GM19035 (cell line): ENCODE results near the gene DSCAM.

Experiments
- ATAC-seq: cut with Tn5 transposase; IDR thresholded peaks from one replicate; pipeline ENCODE4 v1.9.1; 2021; ENCODE audit not compliant: unreplicated experiment

DSCAM gene

DNA sequence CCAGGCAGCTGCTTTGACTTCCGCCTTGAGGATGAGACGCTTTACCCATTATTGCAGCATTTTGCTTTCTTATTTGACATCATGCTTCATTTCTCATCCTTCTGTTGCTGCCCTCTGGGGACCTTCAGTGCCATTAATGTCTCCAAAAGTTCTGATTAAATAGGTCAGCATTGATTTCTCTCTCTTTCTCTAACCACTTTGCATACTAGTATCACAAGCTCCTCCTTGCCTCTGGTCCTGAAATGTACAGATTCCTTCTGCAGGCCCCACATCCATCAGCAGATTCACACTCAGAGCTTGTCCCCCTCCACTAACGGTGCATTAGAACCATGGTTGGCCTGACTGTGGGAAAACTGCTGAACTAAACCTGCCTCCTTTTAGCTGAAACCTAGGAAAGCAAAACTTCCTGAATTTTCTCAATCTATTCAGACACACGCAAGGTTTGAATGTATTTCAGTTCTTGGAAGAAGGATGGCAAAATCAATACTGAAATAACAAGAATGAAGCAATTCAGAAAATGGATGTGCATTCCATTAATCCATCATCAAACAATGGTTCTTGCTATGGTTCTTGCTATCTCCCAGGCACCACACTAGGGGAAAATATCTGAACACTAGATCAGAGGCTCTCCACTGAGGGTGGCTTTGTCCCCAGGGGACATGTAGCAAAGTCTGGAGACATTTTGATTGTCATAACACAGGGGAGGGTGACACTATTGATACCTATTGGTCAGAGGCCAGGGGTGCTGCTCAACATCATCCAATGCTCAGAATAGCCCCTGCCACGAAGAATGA is 825.2 kb downstream of the DSCAM start:
- ATAC-seq, result no peak

DNA sequence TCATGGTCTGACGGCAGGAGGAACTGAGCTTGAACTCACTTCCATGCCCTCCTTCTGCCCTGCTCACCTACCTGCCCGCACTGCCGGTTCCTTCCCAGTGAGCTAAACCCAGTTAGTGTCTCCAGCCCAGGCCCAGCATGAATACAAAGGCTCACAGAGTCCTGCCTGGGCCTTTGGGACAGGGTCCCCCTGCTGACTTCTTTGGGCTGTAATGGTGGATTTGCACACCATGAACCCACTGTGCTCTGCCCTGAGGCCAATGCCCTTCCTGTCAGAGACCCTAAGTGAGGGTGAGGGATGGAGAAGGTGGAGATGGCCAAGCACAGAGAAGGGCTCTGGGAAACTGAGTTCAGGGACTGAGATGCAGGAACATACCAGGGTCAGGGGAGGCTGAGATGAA is 826.3 kb downstream of the DSCAM start:
- ATAC-seq, result no peak

DNA sequence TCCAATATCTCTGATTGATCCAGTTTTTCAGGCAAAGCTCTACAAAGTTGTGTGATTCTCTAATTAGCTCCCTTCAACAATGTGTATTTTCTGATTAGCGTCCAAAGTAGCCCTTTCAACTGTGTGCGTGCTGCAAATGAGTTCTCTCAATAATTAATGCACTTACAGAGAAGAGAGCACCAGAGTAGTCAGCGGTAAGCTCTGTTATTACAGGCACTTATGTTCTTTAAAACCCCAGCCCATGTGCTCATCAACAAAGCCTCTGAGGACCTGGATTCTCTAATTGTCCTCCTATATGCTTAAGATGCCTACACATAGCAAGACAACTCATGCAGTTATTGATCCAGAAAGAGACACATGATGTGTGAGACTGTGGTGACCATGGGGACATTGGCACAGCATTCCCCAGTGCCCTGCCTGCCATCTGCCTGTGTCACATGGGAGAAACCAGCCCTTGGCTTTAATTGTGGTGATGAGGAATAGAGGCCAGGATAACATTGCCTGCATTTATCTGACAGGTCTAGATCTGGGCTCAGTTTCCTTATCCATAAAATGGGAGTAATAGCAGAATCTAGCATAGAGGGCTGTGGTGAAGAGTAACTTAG is 828.0 kb downstream of the DSCAM start:
- ATAC-seq, result no peak

DNA sequence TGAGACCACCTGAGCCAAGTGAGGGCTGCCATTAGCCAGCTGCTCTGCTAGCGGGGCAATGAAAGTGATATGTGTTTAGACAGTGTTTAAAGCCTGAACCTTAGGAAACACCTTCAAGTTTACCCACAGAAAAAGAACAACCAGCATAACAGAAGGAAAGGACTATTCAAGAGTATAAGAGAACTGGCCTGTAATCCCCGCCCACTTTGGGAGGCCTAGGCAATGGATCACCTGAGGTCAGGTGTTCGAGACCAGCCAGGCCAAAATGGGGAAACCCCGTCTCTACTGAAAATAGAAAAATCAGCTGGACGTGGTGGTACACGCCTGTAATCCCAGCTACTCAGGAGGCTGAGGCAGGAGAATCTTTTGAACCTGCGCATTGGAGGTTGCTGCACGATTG is 830.3 kb downstream of the DSCAM start:
- no peak for ATAC-seq

DNA sequence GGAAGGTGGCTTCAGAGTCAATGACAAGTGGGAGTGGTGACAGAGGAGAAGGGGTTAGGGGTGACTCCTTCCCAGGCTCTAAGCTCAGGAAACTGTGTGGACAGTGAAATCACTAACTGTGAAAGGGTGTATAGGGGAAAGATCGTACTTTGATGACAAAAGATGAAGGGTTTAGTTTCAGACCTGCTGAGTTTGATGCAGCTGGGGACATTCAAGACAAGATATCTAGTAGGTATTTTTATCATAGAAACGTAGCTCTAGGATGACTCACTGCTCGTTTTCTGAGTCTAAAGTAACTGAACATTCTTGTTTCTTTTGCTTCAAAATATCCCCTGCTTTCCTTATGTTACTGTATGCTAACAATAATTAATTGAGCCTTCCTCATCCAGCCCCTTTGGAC is 830.7 kb downstream of the DSCAM start:
- no peak for ATAC-seq

DNA sequence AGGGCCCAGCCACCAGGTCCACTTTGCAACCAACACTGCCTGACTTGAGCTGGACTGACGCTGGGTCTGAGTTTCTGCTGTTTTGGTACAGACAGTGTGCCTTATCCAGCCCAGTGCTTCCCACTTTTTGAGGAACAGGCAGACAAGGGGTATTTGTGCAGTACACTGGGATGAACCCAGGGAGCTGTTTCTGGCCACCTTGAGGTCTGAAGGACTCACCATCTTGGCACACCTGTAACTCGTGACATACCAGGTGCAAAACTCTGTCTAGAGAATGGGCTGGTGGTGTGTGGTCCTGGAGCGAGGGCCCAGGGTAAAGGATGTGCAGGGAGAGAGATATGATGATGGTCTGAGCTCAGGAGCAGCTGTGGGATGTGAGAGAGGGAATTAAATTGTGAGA is 831.1 kb downstream of the DSCAM start:
- no peak for ATAC-seq

DNA sequence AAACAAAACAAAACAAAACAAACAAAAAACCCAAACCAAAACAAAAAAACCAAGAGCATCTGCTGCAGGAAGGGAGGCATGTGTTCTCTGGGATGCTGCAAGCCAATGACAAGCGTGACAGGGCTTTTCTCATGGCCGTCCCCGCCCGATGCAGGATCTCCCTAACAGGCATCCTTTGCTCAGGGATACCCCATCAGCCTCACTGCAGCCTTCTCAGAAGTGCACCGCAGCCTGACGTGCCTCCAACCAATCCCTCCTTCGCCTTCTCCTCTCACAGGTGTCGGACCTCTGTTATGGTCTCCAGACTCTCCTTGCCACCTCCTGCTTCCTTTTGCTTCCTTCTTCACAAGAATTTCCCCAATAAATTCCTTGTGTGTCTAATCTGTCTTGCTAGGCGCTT is 832.6 kb downstream of the DSCAM start:
- no peak for ATAC-seq

DNA sequence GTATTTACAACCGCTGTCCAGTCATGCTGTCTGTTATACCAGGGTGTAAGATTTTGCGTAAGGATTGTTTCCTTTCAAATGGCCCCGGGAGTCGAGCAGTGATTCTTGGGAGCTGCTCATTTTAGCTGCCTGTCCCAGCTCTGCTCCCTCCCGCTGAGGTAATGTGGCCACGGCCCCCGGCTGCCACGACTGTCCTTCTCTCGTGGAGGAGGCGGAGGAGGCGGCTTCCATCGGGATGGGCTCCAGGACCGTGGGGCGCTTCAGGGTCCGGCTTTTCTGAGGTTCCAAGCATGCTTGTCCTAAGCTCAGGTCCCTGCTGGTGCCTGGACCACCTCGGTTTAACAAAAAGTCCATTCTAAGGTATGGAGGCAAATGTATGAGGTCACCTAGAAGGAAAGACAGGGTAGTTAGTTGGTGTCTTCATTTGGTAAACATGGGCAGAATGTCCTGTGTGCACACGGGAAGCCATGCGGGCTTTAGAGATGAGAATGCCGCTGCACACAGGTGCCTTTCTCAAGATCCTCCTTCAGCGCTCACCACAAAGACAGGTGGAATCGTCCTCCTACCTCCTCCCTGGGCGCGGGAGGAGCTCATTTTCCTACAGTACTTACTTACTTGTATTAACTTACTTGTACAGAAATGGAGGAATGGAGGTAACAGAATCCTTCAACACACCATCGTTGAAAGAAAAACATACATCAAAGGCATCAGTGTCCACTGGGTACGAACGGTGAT is 833.8 kb downstream of the DSCAM start:
- no peak for ATAC-seq

DNA sequence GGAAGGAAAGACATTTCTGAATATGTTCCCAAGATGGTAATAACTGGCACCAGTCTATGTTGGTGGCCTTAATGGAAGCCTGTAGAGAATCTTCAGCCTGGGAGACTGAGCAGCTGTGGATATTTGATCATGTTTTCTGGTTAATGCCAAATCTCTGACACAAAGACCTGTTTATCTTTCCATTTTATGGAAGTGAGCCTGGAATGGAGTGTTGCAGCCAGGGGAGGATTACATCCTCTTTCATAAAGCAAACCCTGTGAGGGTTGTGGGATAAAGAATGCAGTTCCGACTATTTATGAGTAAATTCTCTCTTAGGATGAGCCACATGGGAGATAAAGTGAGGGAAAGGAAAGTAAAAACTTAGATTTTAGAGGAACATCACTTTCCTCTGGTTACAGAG is 835.6 kb downstream of the DSCAM start:
- ATAC-seq, result no peak

DNA sequence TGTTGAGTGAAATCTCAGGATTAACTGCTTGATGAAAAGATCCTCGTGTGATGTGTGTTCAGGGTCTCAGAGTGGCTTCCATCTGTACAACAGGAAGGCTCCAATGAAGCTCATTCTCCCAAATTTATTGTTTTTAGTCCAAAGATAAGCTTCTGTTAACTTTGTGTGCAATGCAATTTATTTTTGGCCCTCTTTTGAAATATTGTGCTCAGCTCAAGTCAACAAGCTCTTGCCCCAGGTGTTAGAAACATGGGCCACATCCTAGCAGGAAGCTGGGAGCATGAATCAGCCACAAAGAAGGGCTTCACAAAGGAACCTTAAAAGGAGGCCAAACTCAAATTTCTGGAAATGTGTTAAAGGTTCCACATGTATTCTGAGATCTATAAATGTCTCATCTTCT is 844.0 kb downstream of the DSCAM start:
- ATAC-seq, result no peak

DNA sequence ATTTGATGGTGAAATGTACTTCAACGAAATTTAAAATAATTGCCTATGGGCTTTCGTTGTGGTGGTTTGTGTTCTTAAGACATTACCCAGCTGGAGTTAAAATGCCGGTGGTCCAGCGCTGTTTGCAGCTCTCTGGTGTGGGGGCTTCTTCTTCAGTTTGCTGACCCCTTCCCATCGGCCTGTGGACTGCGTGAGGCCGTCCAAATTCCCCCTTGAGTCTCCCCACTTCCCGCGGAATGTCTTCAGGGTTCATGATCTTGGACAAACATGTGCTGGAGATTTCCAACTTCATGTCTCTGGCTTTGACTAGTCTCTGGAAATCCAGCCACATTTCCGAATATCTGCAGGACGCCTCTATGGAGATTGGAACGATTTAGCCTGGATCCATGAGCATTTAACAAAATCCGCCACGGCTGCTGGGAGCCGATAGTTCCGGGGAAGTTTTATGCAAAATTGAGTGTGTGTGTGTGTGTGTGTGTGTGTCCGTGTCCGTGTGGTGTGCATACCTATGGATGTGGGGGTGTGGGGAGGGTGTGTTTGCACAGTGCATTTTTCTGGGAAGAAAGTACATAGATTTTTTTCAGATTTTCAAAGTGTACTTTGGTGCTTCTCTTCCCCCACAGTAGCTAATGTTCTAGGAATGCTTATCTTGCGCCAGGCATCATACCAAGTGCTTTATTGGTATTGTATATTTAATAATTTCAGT is 862.5 kb downstream of the DSCAM start:
- ATAC-seq, result no peak

DNA sequence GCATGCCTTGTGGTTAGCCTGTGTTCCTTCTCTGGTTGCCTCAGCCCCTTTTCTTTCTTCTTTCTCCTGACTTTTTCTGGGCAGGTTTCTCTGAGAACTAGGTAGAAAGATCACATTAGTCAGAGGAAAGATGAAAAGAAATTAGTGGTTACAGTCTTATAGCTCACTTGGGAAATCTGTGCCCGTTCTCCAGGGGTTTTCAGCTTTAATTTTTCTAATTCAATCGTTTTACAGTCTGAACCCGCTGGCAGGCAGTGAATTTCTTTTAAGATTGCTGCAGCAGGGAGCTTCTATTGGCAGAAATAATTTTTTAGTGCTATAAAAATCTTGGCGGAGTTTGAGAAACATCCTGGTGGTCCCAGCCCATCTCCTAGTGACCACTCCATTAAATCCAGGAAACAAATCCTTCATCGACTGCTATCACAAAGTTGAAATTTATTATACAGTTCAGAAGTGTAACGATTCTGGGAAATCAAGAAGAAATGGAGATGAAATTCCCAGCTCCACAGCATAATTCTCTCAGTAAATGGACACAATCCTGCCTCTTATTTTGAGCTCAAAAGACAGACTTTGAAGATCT is 866.6 kb downstream of the DSCAM start:
- no peak for ATAC-seq

DNA sequence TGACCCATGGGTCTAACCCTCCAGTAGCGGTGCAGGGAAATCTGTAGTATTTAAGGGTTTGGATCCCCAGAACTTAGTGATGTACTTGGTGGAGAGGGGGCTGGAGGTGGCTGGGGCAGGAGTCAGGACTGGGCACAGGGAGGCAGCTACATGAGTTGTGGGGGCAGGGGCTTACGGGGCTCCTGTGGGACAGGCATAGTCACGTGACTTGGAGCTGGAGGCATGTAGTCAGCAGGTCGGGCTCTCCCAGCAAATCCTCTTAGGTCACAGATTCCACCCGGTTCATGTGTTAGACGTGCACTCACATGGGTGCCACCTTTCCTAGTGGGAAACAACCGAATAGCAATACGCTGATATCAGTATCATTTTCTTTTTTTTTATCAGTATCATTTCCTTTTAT is 867.6 kb downstream of the DSCAM start:
- ATAC-seq, result no peak

DNA sequence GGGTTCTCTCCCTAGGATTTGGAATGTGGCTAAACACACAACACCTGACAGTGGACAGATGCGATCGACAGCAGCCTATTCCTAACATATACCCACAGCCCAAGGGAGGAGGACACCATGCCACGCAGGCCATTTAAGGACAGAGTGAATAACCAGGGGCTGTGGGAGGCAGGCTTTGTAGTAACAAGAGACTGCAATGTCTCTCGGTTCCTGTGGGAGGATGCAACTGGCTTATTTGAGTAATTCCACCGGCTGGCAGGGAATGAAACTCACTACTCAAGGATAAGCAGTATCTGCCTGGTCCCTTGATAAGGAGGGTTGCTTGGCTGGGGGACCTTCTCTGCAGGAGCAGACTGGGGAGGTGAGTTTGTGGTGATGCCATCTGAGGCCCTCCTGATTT is 870.2 kb downstream of the DSCAM start:
- ATAC-seq, result no peak

DNA sequence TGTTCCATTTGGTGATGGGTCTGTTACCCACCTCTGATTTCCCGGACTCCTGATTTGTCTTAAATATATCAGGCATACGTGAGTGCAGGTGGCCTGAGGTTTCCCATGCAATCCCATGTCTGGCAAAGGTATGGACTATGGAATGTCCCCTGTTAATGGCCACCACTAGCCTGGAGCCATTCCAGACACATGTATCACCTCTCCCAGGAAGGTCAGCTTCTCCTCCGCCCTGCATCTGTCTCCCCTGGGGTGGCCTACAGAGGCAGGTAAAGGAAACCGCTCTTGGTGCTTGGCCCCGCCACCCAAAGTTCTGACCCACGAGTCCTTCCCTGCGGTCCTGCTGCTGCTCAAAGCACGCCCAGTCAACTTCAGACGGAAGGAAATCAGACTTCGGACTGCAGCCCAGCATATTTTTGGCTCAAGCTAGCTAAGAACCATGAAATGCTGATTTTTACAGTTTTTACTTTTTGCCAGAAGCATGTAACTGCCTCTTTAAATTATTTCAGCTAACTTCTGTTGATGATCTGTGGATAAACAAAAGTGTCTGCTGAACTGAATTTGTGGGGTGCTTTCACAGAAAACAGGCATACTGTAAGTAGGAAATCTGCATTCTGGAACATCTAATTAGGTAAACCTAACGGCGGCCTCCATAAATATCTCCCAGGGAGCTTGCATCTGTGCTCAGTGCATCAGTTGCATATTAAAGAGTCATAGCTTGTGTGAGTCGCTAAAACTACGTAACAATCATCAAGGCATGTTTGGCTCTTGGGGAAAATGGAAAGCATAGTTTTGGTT is 873.8 kb downstream of the DSCAM start:
- ATAC-seq, result no peak

DNA sequence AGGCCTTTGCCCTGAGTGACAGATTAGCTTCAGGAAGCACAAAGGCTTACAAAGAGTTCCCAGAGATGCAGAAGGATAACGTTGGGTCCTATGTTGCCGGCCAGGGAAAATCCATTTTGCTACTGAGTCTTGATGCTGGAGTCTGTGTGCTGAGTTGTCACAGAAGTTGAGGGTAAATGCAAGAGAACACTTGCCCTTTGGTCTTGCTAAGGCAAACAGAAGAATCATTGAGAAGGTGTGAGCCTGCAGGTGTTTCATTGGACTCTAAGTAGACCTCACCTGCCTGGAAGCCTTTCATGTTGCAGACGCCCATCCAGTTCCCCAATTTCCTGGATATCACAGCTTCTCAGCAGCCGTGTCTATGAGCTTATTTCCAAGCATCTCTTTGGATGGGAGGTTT is 874.5 kb downstream of the DSCAM start:
- ATAC-seq, result no peak

DNA sequence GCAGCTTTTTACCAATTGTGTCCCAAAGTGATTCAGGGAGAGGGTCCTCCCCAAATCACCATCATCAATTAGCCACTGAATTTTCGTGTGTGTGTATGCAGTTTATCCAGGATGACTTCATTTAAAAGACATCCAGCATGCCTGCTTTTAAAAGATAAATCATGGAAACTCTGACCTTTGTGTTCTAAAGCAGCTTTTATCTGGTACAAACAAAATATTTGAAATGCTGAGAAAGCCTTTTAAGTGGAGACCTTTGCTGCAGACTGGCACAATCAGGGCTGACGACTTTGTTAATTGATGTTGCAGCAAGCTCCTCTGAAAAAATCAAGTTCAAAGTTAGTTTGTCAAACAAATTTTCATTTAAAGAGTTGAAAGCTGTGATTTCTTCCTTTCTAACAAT is 875.0 kb downstream of the DSCAM start:
- ATAC-seq, result no peak

DNA sequence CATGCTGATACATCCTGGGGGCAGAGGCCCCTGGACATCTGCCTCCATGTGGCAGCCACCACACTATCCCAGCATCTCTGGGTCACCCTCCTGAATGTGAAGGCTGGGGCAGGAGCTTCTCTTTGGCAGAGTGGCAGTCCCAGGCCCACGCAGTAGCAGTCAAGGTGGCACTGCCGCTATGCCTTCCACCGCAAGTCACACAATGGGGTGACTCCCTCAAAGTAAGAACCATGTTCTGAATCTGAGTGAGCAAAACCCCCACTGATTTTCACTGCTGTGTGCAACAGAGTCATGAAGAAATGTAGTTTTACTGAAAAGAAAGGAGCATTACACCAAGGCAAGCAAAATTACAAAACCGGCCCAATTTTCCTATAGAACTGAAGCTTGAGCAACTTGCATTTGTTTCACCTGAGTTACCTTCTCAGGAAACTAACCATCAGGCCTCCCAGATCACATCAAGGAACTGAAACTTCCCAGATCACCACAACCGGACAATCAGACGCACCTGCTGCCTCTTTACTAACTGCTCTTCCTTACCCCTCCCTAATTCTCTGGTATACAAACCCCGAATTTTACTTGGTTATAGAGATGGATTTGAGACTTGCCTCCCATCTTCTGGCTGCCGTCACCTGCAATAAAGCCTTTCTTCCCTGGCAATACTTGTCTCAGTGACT is 877.1 kb downstream of the DSCAM start:
- no peak for ATAC-seq

DNA sequence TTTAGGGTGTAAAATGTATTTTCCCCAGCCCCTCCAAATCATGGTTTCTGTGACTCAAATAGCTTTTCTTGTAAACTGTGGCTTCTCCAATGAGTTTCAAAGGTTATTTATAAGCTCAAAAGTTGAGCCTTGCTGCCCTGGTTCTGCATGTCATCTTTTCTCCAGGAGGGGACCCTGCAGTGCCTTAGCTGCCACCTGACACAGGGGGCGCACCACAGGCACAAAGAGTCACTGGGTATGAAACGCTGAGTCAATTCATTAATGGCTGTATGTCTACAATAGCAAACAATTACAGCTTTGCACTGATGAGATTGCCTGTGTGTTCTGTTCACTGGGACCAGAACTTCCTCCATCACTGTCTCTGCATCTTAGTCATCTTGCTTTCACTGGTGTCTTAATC is 878.9 kb downstream of the DSCAM start:
- ATAC-seq, result no peak

DNA sequence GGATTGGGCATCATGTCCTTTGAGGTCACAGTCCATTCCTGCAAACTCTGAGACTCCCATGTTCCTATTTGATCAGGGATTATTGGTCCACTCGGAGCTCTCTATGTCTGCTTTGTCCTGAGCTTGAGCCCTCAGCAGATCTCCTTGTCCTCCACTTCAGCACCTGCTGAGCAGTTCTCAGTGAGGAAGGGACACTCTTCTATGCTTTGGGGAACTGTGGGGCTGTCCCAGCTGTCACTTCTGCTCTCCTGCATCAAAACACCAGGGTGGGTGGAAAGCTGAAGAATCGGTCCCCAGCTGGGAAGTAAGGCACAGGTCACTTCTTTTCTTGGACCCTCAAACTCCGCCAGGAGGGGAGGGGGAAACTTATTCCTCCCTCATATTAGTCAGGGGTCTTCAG is 880.2 kb downstream of the DSCAM start:
- ATAC-seq, result no peak
